Neural crest cell (in vitro differentiated cells): ENCODE data around the gene RANBP17. TPM values are rescaled to one million over a fixed set of nuclear protein-coding genes. Genes with fewer than 3 reads are reported as not detected.

Experiments
- DNase-seq: peaks from one replicate; pipeline ENCODE4 v3.0.0; 2021; ENCODE audit warnings: low read depth, mixed read lengths, low spot score
- H3K27ac Mint-ChIP-seq: one replicate; pipeline ENCODE4 v1.8.0; 2021; ENCODE audit warnings: mild to moderate bottlenecking, mixed read lengths; ENCODE audit not compliant: unreplicated experiment
- H3K27me3 Mint-ChIP-seq: 2 replicates; pipeline ENCODE4 v1.8.0; 2021; ENCODE audit warnings: low read depth, mild to moderate bottlenecking, mixed read lengths
- H3K36me3 Mint-ChIP-seq: 2 replicates; pipeline ENCODE4 v1.8.0; 2021; ENCODE audit warnings: low read depth, mild to moderate bottlenecking, mixed read lengths
- H3K4me1 Mint-ChIP-seq: 2 replicates; pipeline ENCODE4 v1.8.0; 2021; ENCODE audit warnings: mixed read lengths
- H3K4me3 Mint-ChIP-seq: one replicate; pipeline ENCODE4 v1.8.0; 2021; ENCODE audit warnings: mild to moderate bottlenecking, mixed read lengths
- H3K9me3 Mint-ChIP-seq: 2 replicates; pipeline ENCODE4 v1.8.0; 2021; ENCODE audit warnings: mixed read lengths
- CTCF ChIP-seq: fragments of 200-600 bp; sonication (generic); conservative IDR thresholded peaks from 2 replicates; pipeline ENCODE4 v1.5.0; 2021; ENCODE audit warnings: antibody characterized with exemption, mild to moderate bottlenecking
- total RNA-seq: library from RNA; stranded (reverse); gene quantifications from 2 replicates; pipeline ENCODE4 v1.2.1, GENCODE V29; 2021

The RANBP17 gene
- total RNA-seq, 1 donor from 2014 or later: 26.9 TPM

- H3K9me3 Mint-ChIP-seq: peaks cover 19% of the 10 kb centered on the region
- H3K4me3 Mint-ChIP-seq: no peak overlapping the region
- peaks cover 23% of the 10 kb centered on the region for H3K36me3 Mint-ChIP-seq
- H3K4me1 Mint-ChIP-seq: peaks cover 5% of the 10 kb centered on the region
- TF ChIP-seq CTCF: no peak
- H3K27me3 Mint-ChIP-seq: no peaks in the 10 kb centered on the region
- no peak for DNase-seq
- no peak overlapping the region for H3K27ac Mint-ChIP-seq
Observed at GRCh38 chr5:171123417-171123816, 261.6 kb downstream of the RANBP17 start.

- Mint-ChIP-seq H3K27ac (no peak overlapping the region), H3K36me3 (peaks cover 10% of the 10 kb centered on the region), H3K9me3 (peaks cover 13% of the 10 kb centered on the region), H3K4me1 (peaks cover 5% of the 10 kb centered on the region), H3K4me3 (no peak overlapping the region), H3K27me3 (no peaks in the 10 kb centered on the region)
- DNase-seq: no peak
- TF ChIP-seq CTCF: no peak
Observed at GRCh38 chr5:171127314-171127713, 265.5 kb downstream of the RANBP17 start.

- no peak overlapping the region for H3K27ac Mint-ChIP-seq
- peaks cover 13% of the 10 kb centered on the region for H3K9me3 Mint-ChIP-seq
- no peak for TF ChIP-seq CTCF
- peaks cover 5% of the 10 kb centered on the region for H3K4me1 Mint-ChIP-seq
- no peak overlapping the region for H3K4me3 Mint-ChIP-seq
- no peaks in the 10 kb centered on the region for H3K27me3 Mint-ChIP-seq
- DNase-seq: no peak
- H3K36me3 Mint-ChIP-seq: peaks cover 10% of the 10 kb centered on the region
Observed at GRCh38 chr5:171128136-171128535, 266.3 kb downstream of the RANBP17 start.

- H3K4me3 Mint-ChIP-seq: no peak overlapping the region
- DNase-seq: no peak
Observed at GRCh38 chr5:171129308-171129707, 267.5 kb downstream of the RANBP17 start.

GRCh38 chr5:171131497-171131896 lies 269.7 kb downstream of the RANBP17 start:
- Mint-ChIP-seq H3K4me3 (no peak overlapping the region), H3K27ac (no peak overlapping the region), H3K36me3 (peaks cover 3% of the 10 kb centered on the region), H3K4me1 (peaks cover 5% of the 10 kb centered on the region), H3K27me3 (no peaks in the 10 kb centered on the region), H3K9me3 (peaks cover 12% of the 10 kb centered on the region)
- TF ChIP-seq CTCF: no peak
- DNase-seq: no peak

More at GRCh38 chr5:171129308-171129707, 267.5 kb downstream of the RANBP17 start:
- Mint-ChIP-seq H3K27ac (no peak overlapping the region), H3K4me1 (peaks cover 5% of the 10 kb centered on the region), H3K36me3 (peaks cover 10% of the 10 kb centered on the region), H3K9me3 (peaks cover 13% of the 10 kb centered on the region), H3K27me3 (no peaks in the 10 kb centered on the region)
- no peak for TF ChIP-seq CTCF
